H1 (cell line): ENCODE measurements around the gene HOXA11. TPM values are rescaled to one million over a fixed set of nuclear protein-coding genes. Genes with fewer than 3 reads are reported as not detected.

Experiments used
- CTCF ChIA-PET: fragments of 300-600 bp; sonication (Branson Sonifier 250); formaldehyde crosslinking; loops from one replicate; lab custom pipeline; 2021; ENCODE audit not compliant: partially characterized antibody; lab: Charles Lee
- POLR2A ChIA-PET: fragments of 300-600 bp; sonication (Branson Sonifier 250); formaldehyde crosslinking; loops from one replicate; lab custom pipeline; 2021; ENCODE audit warnings: inconsistent platforms; ENCODE audit not compliant: partially characterized antibody; lab: Charles Lee
- DNase-seq, 2 experiments: peaks; one replicate each; pipeline versions ENCODE4 v3.0.0 to v3.0.0-alpha.2; 2010 to 2022; ENCODE audit warnings: low spot score in 2 of 2, low read depth in 1 of 2, mixed read lengths in 1 of 2
- FAIRE-seq: peaks from 2 replicates; lab custom pipeline; 2011; peaks lifted over from hg19 to GRCh38; lab: Jason Lieb, UNC
- H2AFZ ChIP-seq: 2 replicates; pipeline ENCODE4 v1.8.1; 2012; ENCODE audit warnings: low read length, inconsistent platforms
- H2AK5ac ChIP-seq: 2 replicates; pipeline ENCODE4 v1.6.1; 2013; ENCODE audit warnings: low read depth, low read length
- H2BK120ac ChIP-seq: replicated peaks from 2 replicates; pipeline ENCODE3; 2013; ENCODE audit warnings: low read depth, low read length, inconsistent platforms
- H2BK12ac ChIP-seq: 2 replicates; pipeline ENCODE4 v1.6.1; 2013; ENCODE audit warnings: low read depth, low read length
- H2BK15ac ChIP-seq: 2 replicates; pipeline ENCODE4 v1.6.1; 2013; ENCODE audit warnings: low read length
- H2BK20ac ChIP-seq: 2 replicates; pipeline ENCODE4 v1.6.1; 2013; ENCODE audit warnings: low read length
- H2BK5ac ChIP-seq: 2 replicates; pipeline ENCODE4 v1.6.1; 2013; ENCODE audit warnings: low read depth, low read length
- H3K14ac ChIP-seq: 2 replicates; pipeline ENCODE4 v1.6.1; 2013; ENCODE audit warnings: inconsistent platforms; ENCODE audit not compliant: insufficient read length
- H3K18ac ChIP-seq: 2 replicates; pipeline ENCODE4 v1.6.1; 2013; ENCODE audit warnings: low read length; ENCODE audit errors: extremely low read depth
- H3K23ac ChIP-seq: 2 replicates; pipeline ENCODE4 v1.6.1; 2013; ENCODE audit warnings: inconsistent platforms; ENCODE audit not compliant: insufficient read length
- H3K23me2 ChIP-seq: 2 replicates; pipeline ENCODE4 v1.6.1; 2013; ENCODE audit warnings: low read depth, low read length
- H3K27ac ChIP-seq: 2 replicates; pipeline ENCODE4 v1.6.1; 2011; ENCODE audit warnings: low read depth, low read length, inconsistent platforms
- H3K27me3 ChIP-seq, 4 experiments: replicated peaks in 1 of 4; 1 replicate in 1 of 4; 2 replicates in 3 of 4; pipeline versions ENCODE4 v1.6.1 to v1.8.1; 2011 to 2013; ENCODE audit warnings: low read length in 3 of 4, mild to moderate bottlenecking in 3 of 4, inconsistent platforms in 2 of 4, mixed read lengths in 2 of 4, moderate library complexity in 1 of 4; ENCODE audit not compliant: control insufficient read depth in 3 of 4, insufficient read depth in 3 of 4; ENCODE audit errors: extremely low read depth in 1 of 4
- H3K36me3 ChIP-seq, 4 experiments: 2 replicates each; pipeline versions ENCODE4 v1.6.1 to v1.8.1; 2011 to 2013; ENCODE audit warnings: mild to moderate bottlenecking in 4 of 4, low read length in 3 of 4, moderate library complexity in 2 of 4, control low read depth in 1 of 4, inconsistent platforms in 1 of 4; ENCODE audit not compliant: insufficient read depth in 4 of 4, control insufficient read depth in 2 of 4
- H3K4ac ChIP-seq: replicated peaks from 2 replicates; pipeline ENCODE3; 2013; ENCODE audit warnings: low read length, low read depth, mixed read lengths, inconsistent platforms; ENCODE audit not compliant: insufficient read length
- H3K4me1 ChIP-seq, 4 experiments: replicated peaks in 1 of 4; 1 replicate in 1 of 4; 2 replicates in 3 of 4; pipeline versions ENCODE4 v1.6.1 to v1.8.1; 2011 to 2013; ENCODE audit warnings: low read length in 3 of 4, inconsistent platforms in 2 of 4, mixed read lengths in 1 of 4; ENCODE audit not compliant: insufficient read depth in 4 of 4, control insufficient read depth in 3 of 4
- H3K4me2 ChIP-seq, 2 experiments: 2 replicates each; pipeline versions ENCODE4 v1.6.1 to v1.8.1; 2011 to 2013; ENCODE audit warnings: low read depth in 2 of 2, low read length in 2 of 2, control low read depth in 1 of 2, inconsistent platforms in 1 of 2, mild to moderate bottlenecking in 1 of 2; ENCODE audit not compliant: insufficient read depth in 1 of 2
- H3K4me3 ChIP-seq, 4 experiments: fragments of 200-600, 300-600 bp in 1 of 4; sonication (generic), shearing (Covaris generic), sonication (Bioruptor Twin) in 1 of 4; 2 replicates each; pipeline versions ENCODE4 v1.5.1 to v1.8.1; 2011 to 2016; ENCODE audit warnings: low read length in 4 of 4, low read depth in 3 of 4, control low read depth in 2 of 4, inconsistent platforms in 2 of 4, mild to moderate bottlenecking in 2 of 4, mixed read lengths in 1 of 4, moderate library complexity in 1 of 4; ENCODE audit not compliant: insufficient read depth in 2 of 4; ENCODE audit errors: extremely low read depth in 1 of 4
- H3K56ac ChIP-seq: replicated peaks from 2 replicates; pipeline ENCODE3; 2013; ENCODE audit warnings: low read depth, mild to moderate bottlenecking, mixed read lengths, low read length, inconsistent platforms; ENCODE audit not compliant: insufficient read length
- H3K79me1 ChIP-seq: 2 replicates; pipeline ENCODE4 v1.6.1; 2013; ENCODE audit warnings: low read depth, low read length, control low read depth
- H3K79me2 ChIP-seq, 2 experiments: 2 replicates each; pipeline versions ENCODE4 v1.6.1 to v1.8.1; 2012 to 2013; ENCODE audit warnings: low read length in 2 of 2, mild to moderate bottlenecking in 2 of 2, inconsistent platforms in 1 of 2; ENCODE audit not compliant: insufficient read depth in 2 of 2, control insufficient read depth in 1 of 2
- H3K9ac ChIP-seq, 4 experiments: replicated peaks in 1 of 4; 1 replicate in 1 of 4; 2 replicates in 3 of 4; pipeline versions ENCODE4 v1.6.1 to v1.8.1; 2011 to 2013; ENCODE audit warnings: low read depth in 3 of 4, low read length in 3 of 4, control low read depth in 2 of 4, mild to moderate bottlenecking in 2 of 4, moderate library complexity in 2 of 4, inconsistent platforms in 1 of 4; ENCODE audit errors: extremely low read depth in 1 of 4
- H3K9me3 ChIP-seq, 2 experiments: 2 replicates each; pipeline versions ENCODE4 v1.6.1 to v1.8.1; 2012 to 2013; ENCODE audit warnings: mild to moderate bottlenecking in 2 of 2, moderate library complexity in 2 of 2, control low read depth in 1 of 2, inconsistent platforms in 1 of 2, low read depth in 1 of 2, low read length in 1 of 2, mixed read lengths in 1 of 2; ENCODE audit not compliant: insufficient read depth in 2 of 2
- H4K20me1 ChIP-seq, 2 experiments: replicated peaks in 1 of 2; 2 replicates each; pipeline versions ENCODE3 to v1.8.1; 2011 to 2013; ENCODE audit warnings: inconsistent platforms in 2 of 2, low read length in 2 of 2, mild to moderate bottlenecking in 1 of 2; ENCODE audit not compliant: insufficient read depth in 2 of 2, control insufficient read depth in 1 of 2
- H4K5ac ChIP-seq: 2 replicates; pipeline ENCODE4 v1.6.1; 2013; ENCODE audit warnings: low read length, low read depth, mixed read lengths, inconsistent platforms; ENCODE audit not compliant: insufficient read length
- H4K8ac ChIP-seq: 2 replicates; pipeline ENCODE4 v1.8.0; 2013; ENCODE audit warnings: mild to moderate bottlenecking, moderate library complexity, low read length, inconsistent platforms; ENCODE audit not compliant: insufficient read depth; ENCODE audit errors: extremely low read depth
- H4K91ac ChIP-seq: replicated peaks from 2 replicates; pipeline ENCODE3; 2013; ENCODE audit warnings: low read length, mixed read lengths, inconsistent platforms; ENCODE audit not compliant: insufficient read length
- GABPA ChIP-seq: IDR thresholded peaks from 2 replicates; pipeline ENCODE4 v1.6.1; 2011; ENCODE audit warnings: mild to moderate bottlenecking, low read length, moderate library complexity, borderline replicate concordance; ENCODE audit not compliant: insufficient read depth
- HDAC6 ChIP-seq: IDR thresholded peaks from one replicate; pipeline ENCODE4 v1.7.1; 2012; ENCODE audit warnings: low read depth, mild to moderate bottlenecking, inconsistent platforms, low read length, moderate library complexity
- RAD21 ChIP-seq, 2 experiments: IDR thresholded peaks in 1 of 2; conservative IDR thresholded peaks in 1 of 2; 2 replicates each; pipeline ENCODE4 v1.6.1; 2011; ENCODE audit warnings: low read depth in 2 of 2, low read length in 2 of 2, improper control_type of control experiment in 1 of 2, inconsistent platforms in 1 of 2, mild to moderate bottlenecking in 1 of 2, moderate library complexity in 1 of 2
- RBBP5 ChIP-seq: IDR thresholded peaks from 2 replicates; pipeline ENCODE4 v1.7.1; 2012; ENCODE audit warnings: low read depth, mild to moderate bottlenecking, inconsistent platforms, low read length, moderate library complexity, borderline replicate concordance
- SIN3A ChIP-seq, 2 experiments: IDR thresholded peaks in 1 of 2; conservative IDR thresholded peaks in 1 of 2; 2 replicates each; pipeline ENCODE4 v1.6.1; 2011 to 2012; ENCODE audit warnings: low read length in 2 of 2, improper control_type of control experiment in 1 of 2, low read depth in 1 of 2, mild to moderate bottlenecking in 1 of 2
- SP2 ChIP-seq: IDR thresholded peaks from 2 replicates; pipeline ENCODE4 v1.6.1; 2012; ENCODE audit warnings: mild to moderate bottlenecking, low read length, inconsistent platforms
- SUZ12 ChIP-seq: fragments of 200-600 bp; sonication (generic); IDR thresholded peaks from 2 replicates; pipeline ENCODE4 v1.6.1; 2012; ENCODE audit warnings: mild to moderate bottlenecking, inconsistent platforms, low read length, moderate library complexity, mixed read lengths
- TAF1 ChIP-seq: IDR thresholded peaks from 2 replicates; pipeline ENCODE4 v1.6.1; 2011; ENCODE audit warnings: mild to moderate bottlenecking, low read depth, low read length
- TCF12 ChIP-seq: IDR thresholded peaks from 2 replicates; pipeline ENCODE4 v1.6.1; 2011; ENCODE audit warnings: low read depth, mild to moderate bottlenecking, low read length
- YY1 ChIP-seq: IDR thresholded peaks from 2 replicates; pipeline ENCODE4 v1.6.1; 2011; ENCODE audit warnings: low read depth, mild to moderate bottlenecking, low read length
- WGBS, 2 experiments: shearing (Covaris generic) in 1 of 2; methylation state at CpG; one replicate each; pipeline versions ENCODE4 v1.1.6 to v1.1.7; 2013 to 2015; ENCODE audit warnings: low lambda C conversion rate in 2 of 2, mixed read lengths in 2 of 2, inconsistent platforms in 1 of 2, low coverage in 1 of 2, missing lambda C conversion rate in 1 of 2; ENCODE audit not compliant: insufficient replicate concordance in 2 of 2, insufficient coverage in 1 of 2, insufficient read length in 1 of 2; ENCODE audit errors: extremely low coverage in 1 of 2, missing lambda C conversion rate in 1 of 2; 5-methylcytosine and 5-hydroxymethylcytosine counted together
- polyA plus RNA-seq, 7 experiments: library from polyadenylated mRNA; depleted of rRNA in 3 of 7; stranded (reverse) in 5 of 7; unstranded in 2 of 7; fragments of >200 nt in 5 of 7; fragments of 200-250 nt in 2 of 7; gene quantifications; 1 replicate in 5 of 7; 2 replicates in 1 of 7; 4 replicates in 1 of 7; pipeline versions ENCODE4 v1.2.1 to v1.2.3, GENCODE V29; 2011 to 2013; ENCODE audit warnings: missing spikeins in 2 of 7, mixed read lengths in 2 of 7
- total RNA-seq: library from RNA; stranded (reverse); fragmentation: NEBNext Ultra II Directional; extraction: Animal tissue kit (Norgen Biotek cat#: 25700); gene quantifications from 2 replicates; pipeline ENCODE4 v1.2.1, GENCODE V29; 2021

HOXA11 gene
- total and polyA plus RNA-seq, 2 of the 8 experiments (the other 6 are each of a cell fraction or from before 2014, with no cell fraction given), result not detected

DNA sequence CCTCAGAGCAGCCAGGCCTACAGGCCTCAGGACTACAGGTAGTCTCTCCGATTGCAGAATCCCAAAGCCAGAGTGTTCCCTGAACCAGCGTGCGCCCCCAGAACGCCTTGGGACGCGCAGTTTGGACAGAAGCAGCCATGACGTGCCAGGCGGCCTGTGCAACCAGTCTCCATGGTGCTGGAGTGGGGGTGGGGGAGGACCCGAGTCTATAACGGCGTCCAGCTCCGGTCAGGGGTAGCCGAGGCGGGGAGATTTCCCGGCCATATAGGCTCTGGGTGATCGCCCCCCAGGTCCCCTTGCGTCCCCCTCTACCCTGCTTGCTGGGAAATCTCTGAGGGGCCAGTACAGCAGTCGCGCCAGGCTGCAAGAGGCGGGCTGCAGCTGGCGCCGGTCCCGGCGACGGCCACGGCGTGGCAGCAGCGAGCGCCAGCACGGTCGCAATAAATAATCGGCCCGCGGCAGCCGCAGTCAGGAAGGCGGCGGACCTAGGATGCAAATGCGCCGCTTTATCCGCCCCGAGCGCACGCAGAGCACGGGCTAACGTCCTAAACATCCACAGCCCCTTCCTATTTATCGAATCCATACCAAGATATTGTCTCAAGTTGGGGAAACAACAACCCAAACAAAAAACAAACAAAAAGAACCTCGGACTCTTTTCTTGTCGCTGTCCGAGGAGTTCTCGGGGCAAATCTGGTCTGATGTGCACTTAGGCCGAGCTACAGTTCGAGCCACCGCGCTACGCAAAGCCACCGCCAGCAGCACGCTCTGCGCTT, 34.3 kb downstream of the HOXA11 start:
- H3K4ac ChIP-seq, result no peak overlapping the region
- no peak overlapping the region for H4K5ac ChIP-seq
- 0 out of 2 replicates have a peak overlapping the region, but pooled peaks have one; percentile 80 for H2BK12ac ChIP-seq
- DNase-seq (peak in 1 of 2 experiments; percentile 86), FAIRE-seq (no peak)
- POLR2A ChIA-PET, result no interaction called here
- peaks cover 0 to 3% (median 0%) of the 10 kb centered on the region in 4 experiments; a peak in 1 of 8 replicates for H3K36me3 ChIP-seq
- no peak overlapping the region for H2BK120ac ChIP-seq
- CTCF ChIA-PET, result interaction anchor here (0.6 to 12.5 kb wide), 20 partner anchors 8 to 871 kb away, joined by 3 to 123 read pairs (median 4); partner anchors contain the start of genes HOXA1 and HOXA9
- peaks cover 0 to 1% of the 10 kb centered on the region in 2 experiments; a peak in 1 of 4 replicates for H3K9me3 ChIP-seq
- 5% methylated on average over 58 of the region's 58 CpGs; no CpG with 5 or more reads in 1 of the 2 experiments for whole genome bisulfite sequencing, 2 experiments
- H3K23ac ChIP-seq, result no peak overlapping the region
- H4K20me1 ChIP-seq, result peaks cover 32 to 50% of the 10 kb centered on the region in 2 experiments
- H3K4me3 ChIP-seq, result peak overlapping the region in 3 of 4 experiments; percentile 19 to 45 (median 29); a peak in 4 of 8 replicates
- peaks cover 97 to 100% (median 100%) of the 10 kb centered on the region in 4 experiments for H3K27me3 ChIP-seq
- H3K4me2 ChIP-seq, result peak overlapping the region; percentile 10 to 58; a peak in 3 of 4 replicates
- no peaks in the 10 kb centered on the region for H3K79me2 ChIP-seq
- no peak overlapping the region for H2BK5ac ChIP-seq
- H3K79me1 ChIP-seq, result no peaks in the 10 kb centered on the region
- H4K8ac ChIP-seq, result no peak overlapping the region
- H3K27ac ChIP-seq, result no peak overlapping the region
- peaks cover 0 to 6% (median 3%) of the 10 kb centered on the region in 4 experiments; a peak in 3 of 7 replicates for H3K4me1 ChIP-seq
- peak overlapping the region; percentile 14; the same call in 1 of the 2 replicates for H3K18ac ChIP-seq
- no peak overlapping the region for H3K14ac ChIP-seq
- no peak overlapping the region for H2BK20ac ChIP-seq
- H2AFZ ChIP-seq, result no peak overlapping the region
- H2BK15ac ChIP-seq, result no peak overlapping the region
- H3K56ac ChIP-seq, result no peak overlapping the region
- no peak overlapping the region for H4K91ac ChIP-seq
- H3K9ac ChIP-seq, result no peak overlapping the region
- peaks cover 2% of the 10 kb centered on the region; the same call in 1 of the 2 replicates for H3K23me2 ChIP-seq
- H2AK5ac ChIP-seq, result no peak overlapping the region
- no peak for TF ChIP-seq RBBP5
- TF ChIP-seq SP2, result no peak
- TF ChIP-seq GABPA, result 0 out of 2 replicates have a peak, but pooled peaks have one; percentile 17
- no peak for TF ChIP-seq HDAC6
- no peak for TF ChIP-seq SIN3A (conservative IDR thresholded peaks at IDR 0.05 in 1 of 2, IDR thresholded peaks at IDR 0.05 in 1 of 2; ENCODE audit: low read depth in 1 of 2, low read length in 2 of 2)
- peak; percentile 51 for TF ChIP-seq SUZ12
- peak; percentile 69; the same call in 1 of the 2 replicates for TF ChIP-seq TCF12
- no peak for TF ChIP-seq TAF1
- TF ChIP-seq YY1, result peak; percentile 53; the same call in 1 of the 2 replicates
- peak; percentile 48 to 66 for TF ChIP-seq RAD21 (IDR thresholded peaks at IDR 0.05 in 1 of 2, conservative IDR thresholded peaks at IDR 0.05 in 1 of 2; ENCODE audit: low read depth in 2 of 2, low read length in 2 of 2)
